GM12891 (cell line): Measurements from ENCODE around the gene MYO3A.

Experiments
- POLR2A ChIP-seq: IDR thresholded peaks from 2 replicates; pipeline ENCODE4 v1.6.1; 2011; ENCODE audit warnings: low read depth, low read length, control low read depth
- POLR2AphosphoS5 ChIP-seq: IDR thresholded peaks from 2 replicates; pipeline ENCODE4 v1.6.1; 2011; ENCODE audit warnings: low read depth, low read length, control low read depth
- POU2F2 ChIP-seq: IDR thresholded peaks from 2 replicates; pipeline ENCODE4 v1.6.1; 2011; ENCODE audit warnings: low read depth, mild to moderate bottlenecking, control low read depth, low read length, moderate library complexity
- TAF1 ChIP-seq: IDR thresholded peaks from 2 replicates; pipeline ENCODE4 v1.6.1; 2011; ENCODE audit warnings: low read depth, low read length, control low read depth

GRCh38 chr10:26031300-26031699 lies 97.3 kb downstream of the MYO3A start:
- TF ChIP-seq POLR2AphosphoS5 (no peak), POLR2A (no peak), TAF1 (no peak), POU2F2 (no peak)
